Stomach smooth muscle (tissue), 2 donors: ENCODE results near the gene UCHL5.
"Not testable (repeated sequence)": the region's sequence is repeated elsewhere in the genome, so short reads cannot be mapped to it uniquely, and the experiment has no call there.

Experiments
- H3K27ac ChIP-seq: one replicate; pipeline ENCODE4 v1.7.0; 2013; ENCODE audit warnings: mild to moderate bottlenecking, low read length, inconsistent platforms
- H3K27me3 ChIP-seq, 2 donors: one replicate each; pipeline ENCODE4 v1.7.0; 2013; ENCODE audit warnings: low read length in 2 of 2; ENCODE audit not compliant: insufficient read depth in 2 of 2, control insufficient read depth in 1 of 2
- H3K36me3 ChIP-seq, 2 donors: one replicate each; pipeline ENCODE4 v1.7.0; 2013; ENCODE audit warnings: low read length in 2 of 2; ENCODE audit not compliant: control insufficient read depth in 2 of 2, insufficient read depth in 2 of 2
- H3K4me1 ChIP-seq: one replicate; pipeline ENCODE4 v1.7.0; 2013; ENCODE audit warnings: low read length; ENCODE audit not compliant: control insufficient read depth, insufficient read depth
- H3K4me3 ChIP-seq, 2 donors: one replicate each; pipeline ENCODE4 v1.7.0; 2013; ENCODE audit warnings: low read length in 2 of 2
- H3K9ac ChIP-seq, 2 donors: one replicate each; pipeline ENCODE4 v1.7.0; 2013; ENCODE audit warnings: low read length in 2 of 2, mild to moderate bottlenecking in 1 of 2
- H3K9me3 ChIP-seq, 2 donors: one replicate each; pipeline ENCODE4 v1.7.0; 2013; ENCODE audit warnings: low read length in 2 of 2; ENCODE audit not compliant: control insufficient read depth in 2 of 2
- donor health status: healthy.
- donor health status: Pancreatic carcinoma.

The UCHL5 gene

DNA sequence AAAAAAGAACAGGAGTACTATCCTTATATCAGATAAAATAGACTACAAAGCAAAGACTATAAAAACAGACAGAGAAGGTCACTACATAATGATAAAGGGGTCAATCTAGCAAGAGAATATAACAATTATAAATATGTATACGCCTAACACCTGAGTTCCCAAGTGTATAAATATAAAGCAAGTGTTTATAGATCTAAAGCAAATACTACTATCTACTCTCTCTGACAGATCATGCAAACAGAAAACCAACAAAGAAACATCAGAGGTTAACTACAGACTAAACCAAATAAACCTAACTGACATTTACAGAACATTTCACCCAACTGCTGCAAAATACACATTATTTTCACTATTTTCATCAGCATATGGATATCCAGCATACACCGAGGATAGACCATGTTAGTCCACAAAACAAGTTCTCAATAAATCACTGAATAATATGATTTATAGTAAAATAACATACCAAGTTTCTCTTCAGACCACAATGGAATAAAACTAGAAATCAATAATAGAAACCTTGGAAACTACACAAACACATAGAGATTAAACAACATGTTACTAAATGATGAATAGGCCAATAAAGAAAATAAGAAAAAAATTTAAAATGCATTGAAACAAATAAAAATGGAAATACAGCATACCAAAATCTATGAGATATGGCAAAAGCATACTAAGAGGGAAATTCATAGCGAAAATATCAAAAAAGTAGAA lies 22.7 kb downstream of the UCHL5 start:
- H3K4me3 ChIP-seq: no peak overlapping the region
- H3K9ac ChIP-seq: no peak overlapping the region
- no peaks in the 10 kb centered on the region for H3K9me3 ChIP-seq
- H3K4me1 ChIP-seq: no peaks in the 10 kb centered on the region
- no peak overlapping the region for H3K27ac ChIP-seq
- no peaks in the 10 kb centered on the region for H3K27me3 ChIP-seq
- H3K36me3 ChIP-seq: no peaks in the 10 kb centered on the region

DNA sequence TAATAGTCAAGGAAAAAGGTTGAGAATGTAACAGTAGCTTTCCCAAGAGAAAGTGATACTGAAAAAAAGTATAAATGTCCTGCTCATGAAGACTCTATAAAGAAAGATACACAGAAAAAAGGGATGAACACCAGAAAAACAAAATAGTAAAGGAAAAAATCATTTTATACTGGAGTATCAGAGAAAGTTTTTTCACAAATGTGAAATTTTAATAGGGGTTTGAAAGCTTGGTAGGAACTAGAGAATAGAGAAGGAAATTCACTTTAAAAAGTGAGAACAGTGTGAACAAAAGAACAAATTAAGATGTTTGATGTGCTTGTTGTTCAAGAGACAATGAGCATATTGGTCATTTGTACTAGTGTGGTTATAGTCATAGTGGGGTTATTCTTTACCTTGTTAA lies 25.6 kb downstream of the UCHL5 start:
- Histone ChIP-seq H3K36me3 (no peaks in the 10 kb centered on the region), H3K9ac (no peak overlapping the region), H3K4me1 (no peaks in the 10 kb centered on the region), H3K4me3 (no peak overlapping the region), H3K27me3 (no peaks in the 10 kb centered on the region), H3K9me3 (no peaks in the 10 kb centered on the region), H3K27ac (no peak overlapping the region)

DNA sequence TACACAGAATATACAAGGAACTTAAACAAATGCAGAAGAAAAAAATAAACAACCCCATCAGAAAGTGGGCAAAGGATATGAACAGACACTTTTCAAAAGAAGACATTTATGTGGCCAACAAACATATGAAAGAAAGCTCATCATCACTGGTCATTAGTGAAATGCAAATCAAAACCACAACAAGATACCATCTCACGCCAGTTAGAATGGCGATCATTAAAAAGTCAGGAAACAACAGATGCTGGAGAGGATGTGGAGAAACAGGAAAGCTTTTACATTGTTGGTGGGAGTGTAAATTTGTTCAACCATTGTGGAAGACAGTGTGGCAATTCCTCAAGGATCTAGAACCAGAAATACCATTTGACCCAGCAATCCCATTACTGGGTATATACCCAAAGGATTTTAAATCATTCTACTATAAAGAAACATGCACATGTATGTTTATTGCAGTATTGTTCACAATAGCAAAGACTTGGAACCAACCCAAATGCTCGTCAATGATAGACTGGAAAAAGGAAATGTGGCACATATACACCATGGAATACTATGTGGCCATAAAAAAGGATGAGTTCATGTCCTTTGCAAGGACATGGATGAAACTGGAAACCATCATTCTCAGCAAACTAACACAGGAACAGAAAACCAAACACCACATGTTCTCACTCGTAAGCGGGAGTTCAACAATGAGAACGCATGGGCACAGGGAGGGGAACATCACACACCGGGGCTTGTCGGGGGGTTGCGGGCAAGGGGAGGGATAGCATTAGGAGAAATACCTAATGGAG lies 26.3 kb downstream of the UCHL5 start:
- H3K36me3 ChIP-seq, H3K4me3 ChIP-seq, H3K27ac ChIP-seq, H3K27me3 ChIP-seq, H3K4me1 ChIP-seq, H3K9ac ChIP-seq, H3K9me3 ChIP-seq: not testable (repeated sequence)

DNA sequence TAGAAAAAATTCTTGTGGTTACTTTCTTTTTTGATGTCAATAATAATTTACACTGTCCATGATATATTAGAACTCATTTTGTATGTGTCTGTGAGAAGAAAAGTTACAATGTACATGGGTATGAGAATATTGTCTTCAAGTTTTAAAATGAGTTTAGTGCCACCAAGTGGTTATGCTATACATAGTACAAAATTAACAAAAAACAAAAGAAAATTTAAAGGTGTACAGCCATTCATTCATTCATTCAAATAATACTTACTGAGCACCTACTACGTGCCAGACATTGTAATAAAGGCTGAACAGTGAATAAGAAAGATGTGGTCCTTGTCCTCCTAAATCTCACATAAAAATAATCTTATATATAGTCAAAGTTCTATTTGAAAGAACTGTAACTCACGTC lies 27.7 kb downstream of the UCHL5 start:
- Histone ChIP-seq H3K9me3 (no peaks in the 10 kb centered on the region), H3K4me1 (no peaks in the 10 kb centered on the region), H3K27ac (no peak overlapping the region), H3K27me3 (no peaks in the 10 kb centered on the region), H3K36me3 (no peaks in the 10 kb centered on the region), H3K4me3 (no peak overlapping the region), H3K9ac (no peak overlapping the region)

DNA sequence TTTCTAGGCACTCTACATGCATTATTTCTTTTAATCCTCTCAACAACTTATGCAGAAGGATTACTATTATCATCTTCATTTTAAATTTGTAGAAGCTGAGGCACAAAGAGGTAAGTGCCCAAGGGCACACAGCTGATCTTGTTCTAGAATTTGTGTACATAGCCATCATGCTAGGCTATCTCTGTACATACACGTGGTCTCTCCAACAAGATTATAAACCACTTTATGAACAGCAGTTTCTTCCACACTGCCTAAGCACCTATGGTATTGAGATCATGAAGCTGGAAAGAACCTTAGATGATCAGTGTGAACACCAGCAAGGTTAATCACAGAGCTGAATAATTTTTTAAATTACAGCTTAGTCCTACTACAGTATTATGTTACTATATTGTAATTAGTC lies 28.9 kb downstream of the UCHL5 start:
- Histone ChIP-seq H3K27me3 (no peaks in the 10 kb centered on the region), H3K4me1 (no peaks in the 10 kb centered on the region), H3K36me3 (no peaks in the 10 kb centered on the region)

GRCh38 chr1:193025218-193025617 lies 33.9 kb downstream of the UCHL5 start:
- no peak overlapping the region for H3K9ac ChIP-seq
- no peaks in the 10 kb centered on the region for H3K36me3 ChIP-seq
- H3K27ac ChIP-seq: no peak overlapping the region
- no peaks in the 10 kb centered on the region for H3K4me1 ChIP-seq
- no peaks in the 10 kb centered on the region for H3K9me3 ChIP-seq
- no peaks in the 10 kb centered on the region for H3K27me3 ChIP-seq
- H3K4me3 ChIP-seq: no peak overlapping the region

More for the DNA sequence above, 28.9 kb downstream of the UCHL5 start:
- H3K9me3 ChIP-seq: no peaks in the 10 kb centered on the region
- no peak overlapping the region for H3K9ac ChIP-seq
- no peak overlapping the region for H3K27ac ChIP-seq
- no peak overlapping the region for H3K4me3 ChIP-seq

DNA sequence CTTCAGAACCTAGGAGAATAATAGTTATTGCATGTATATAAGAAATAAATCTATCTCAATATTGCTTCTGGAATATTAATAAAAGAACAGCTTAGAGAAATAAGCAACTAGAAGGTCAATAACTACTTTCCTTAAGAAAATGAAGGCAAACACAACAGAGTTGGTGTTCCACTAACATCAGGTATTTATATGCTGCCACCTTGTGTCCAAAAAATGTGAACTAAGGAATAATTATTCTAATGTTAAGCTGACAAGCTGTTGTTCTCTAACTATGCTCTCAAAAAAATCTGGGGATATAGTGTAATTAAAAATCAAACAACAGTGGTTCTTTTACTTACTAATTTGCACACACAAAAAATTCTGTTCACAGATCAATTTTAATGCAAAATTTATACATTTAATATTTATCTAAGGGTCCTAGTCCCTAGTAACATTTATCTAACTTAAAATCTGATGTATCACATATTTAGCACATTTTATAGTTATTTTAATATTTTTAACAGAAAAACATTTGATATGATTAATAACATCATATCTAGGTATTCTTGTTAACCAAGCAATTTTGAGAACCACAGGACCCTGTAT lies 39.6 kb downstream of the UCHL5 start:
- H3K4me1 ChIP-seq: peaks cover 4% of the 10 kb centered on the region
- H3K27ac ChIP-seq: no peak overlapping the region
- no peaks in the 10 kb centered on the region for H3K36me3 ChIP-seq
- peak overlapping the region in 1 of 2 donors; percentile 9 for H3K4me3 ChIP-seq
- H3K9me3 ChIP-seq: no peaks in the 10 kb centered on the region
- no peaks in the 10 kb centered on the region for H3K27me3 ChIP-seq
- H3K9ac ChIP-seq: no peak overlapping the region

DNA sequence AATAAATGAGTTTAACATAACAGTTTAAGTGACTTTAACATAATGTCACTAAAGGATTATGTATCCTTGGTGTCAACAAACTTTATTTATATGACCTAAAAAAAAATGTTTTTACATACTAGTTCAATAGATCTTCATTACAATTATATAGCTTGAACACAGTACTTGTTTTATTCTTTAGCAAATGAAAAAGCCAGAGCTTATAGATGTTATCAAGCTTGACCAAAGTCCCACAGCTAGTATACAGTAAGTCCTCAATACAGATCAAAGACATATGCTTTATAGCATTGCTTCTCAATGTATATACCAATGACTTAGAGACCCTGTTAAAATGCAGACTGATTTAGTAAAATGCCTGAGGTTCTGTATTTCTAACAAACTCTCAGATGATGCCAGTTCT lies 42.4 kb downstream of the UCHL5 start:
- Histone ChIP-seq H3K36me3 (no peaks in the 10 kb centered on the region), H3K9me3 (no peaks in the 10 kb centered on the region), H3K9ac (no peak overlapping the region), H3K27me3 (no peaks in the 10 kb centered on the region), H3K27ac (no peak overlapping the region), H3K4me3 (no peak overlapping the region), H3K4me1 (peaks cover 4% of the 10 kb centered on the region)

DNA sequence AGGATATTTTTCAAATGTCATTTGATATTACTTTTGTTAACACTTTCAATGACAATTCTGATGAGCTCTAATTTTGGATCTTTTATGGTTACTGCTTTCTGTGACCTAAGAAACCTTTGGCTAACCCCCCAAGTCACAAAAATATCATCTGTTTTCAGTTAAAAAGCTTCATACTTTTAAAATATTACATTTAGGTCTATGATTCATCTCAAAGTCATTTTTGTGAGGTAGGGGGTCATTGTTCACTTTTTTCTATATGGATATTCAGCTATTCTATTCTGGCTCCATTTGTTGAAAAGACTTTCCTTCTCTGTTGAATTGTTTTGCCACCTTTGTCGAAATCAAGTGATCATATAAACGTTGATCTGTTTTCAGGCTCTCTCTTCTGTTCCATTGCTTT lies 44.8 kb downstream of the UCHL5 start:
- no peaks in the 10 kb centered on the region for H3K36me3 ChIP-seq
- no peaks in the 10 kb centered on the region for H3K27me3 ChIP-seq
- H3K9me3 ChIP-seq: no peaks in the 10 kb centered on the region
- H3K27ac ChIP-seq: no peak overlapping the region
- peaks cover 4% of the 10 kb centered on the region for H3K4me1 ChIP-seq
- H3K9ac ChIP-seq: no peak overlapping the region
- H3K4me3 ChIP-seq: no peak overlapping the region

DNA sequence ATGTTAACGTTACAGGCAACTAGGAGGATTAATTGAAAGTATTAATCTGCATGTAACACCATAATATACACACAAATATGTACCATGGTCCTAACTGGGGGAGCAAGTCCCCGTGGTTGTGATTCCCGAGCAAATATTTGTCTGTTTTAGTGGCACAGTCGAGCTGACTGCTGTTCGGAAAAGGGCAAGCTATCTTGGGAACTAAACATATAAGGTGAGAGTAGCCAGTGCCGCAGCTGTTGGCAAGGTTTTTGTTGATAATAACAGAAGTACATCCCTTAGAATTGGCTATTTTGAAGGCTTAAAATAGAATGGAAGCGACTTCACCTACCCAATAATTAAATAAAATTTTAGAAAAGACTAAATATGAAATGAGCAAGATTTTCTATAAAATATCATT lies 45.5 kb downstream of the UCHL5 start:
- Histone ChIP-seq H3K27ac (no peak overlapping the region), H3K4me3 (peak overlapping the region in 1 of 2 donors; percentile 50), H3K9me3 (no peaks in the 10 kb centered on the region), H3K4me1 (no peaks in the 10 kb centered on the region), H3K9ac (no peak overlapping the region), H3K27me3 (no peaks in the 10 kb centered on the region), H3K36me3 (no peaks in the 10 kb centered on the region)

- no peak overlapping the region for H3K9ac ChIP-seq
- H3K4me1 ChIP-seq: no peaks in the 10 kb centered on the region
- H3K9me3 ChIP-seq: no peaks in the 10 kb centered on the region
- H3K4me3 ChIP-seq: no peak overlapping the region
- H3K27ac ChIP-seq: no peak overlapping the region
- H3K27me3 ChIP-seq: no peaks in the 10 kb centered on the region
- no peaks in the 10 kb centered on the region for H3K36me3 ChIP-seq
Measured at GRCh38 chr1:193013005-193013404, 46.2 kb downstream of the UCHL5 start.
